NCI-H2081 (cell line): ENCODE measurements around the gene AFAP1.

Experiments used
- DNase-seq, 2 experiments: peaks; one replicate each; lab custom pipeline; 2025; lab: John Stamatoyannopoulos, UW

The AFAP1 gene

DNA sequence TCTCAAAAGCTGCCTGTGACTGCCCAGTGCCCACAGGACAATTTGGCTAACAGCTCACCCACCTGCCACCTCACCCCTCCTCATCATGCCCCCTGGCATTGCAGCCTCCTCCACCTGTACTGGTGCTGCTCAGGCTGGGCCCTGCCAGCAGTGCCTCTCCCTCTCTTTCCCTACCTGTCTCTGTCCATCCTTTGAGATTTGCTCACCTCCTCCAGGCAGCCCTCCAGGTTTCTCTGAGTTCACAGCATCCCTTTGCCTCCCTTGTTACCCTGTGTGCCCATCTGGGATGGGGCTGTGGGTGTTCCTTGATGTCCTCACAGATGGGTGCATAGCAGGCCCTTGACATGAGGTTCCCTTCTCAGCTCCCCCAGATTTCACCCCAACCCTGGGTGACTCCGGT is 224.9 kb downstream of the AFAP1 start:
- DNase-seq, result no peak

DNA sequence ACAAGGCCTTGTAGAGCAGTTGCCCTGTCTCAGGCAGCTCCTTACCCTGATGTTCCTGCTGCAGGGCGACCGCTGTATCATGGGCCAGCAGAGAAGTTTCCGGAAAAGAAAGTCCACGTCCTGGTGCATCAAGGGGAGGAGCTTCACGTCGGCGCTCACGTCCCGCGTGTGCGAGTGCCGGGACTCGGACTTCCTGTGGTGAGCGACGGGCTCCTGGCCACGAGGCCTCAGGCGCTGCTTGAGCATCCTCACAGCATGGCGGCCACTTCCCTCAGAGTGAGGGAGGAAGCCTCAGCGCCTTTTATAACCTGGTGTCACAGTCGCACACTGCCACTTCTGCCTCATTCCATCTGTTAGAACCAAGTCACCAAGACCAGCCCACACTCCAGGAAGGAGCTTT is 225.5 kb downstream of the AFAP1 start:
- DNase-seq, result no peak

DNA sequence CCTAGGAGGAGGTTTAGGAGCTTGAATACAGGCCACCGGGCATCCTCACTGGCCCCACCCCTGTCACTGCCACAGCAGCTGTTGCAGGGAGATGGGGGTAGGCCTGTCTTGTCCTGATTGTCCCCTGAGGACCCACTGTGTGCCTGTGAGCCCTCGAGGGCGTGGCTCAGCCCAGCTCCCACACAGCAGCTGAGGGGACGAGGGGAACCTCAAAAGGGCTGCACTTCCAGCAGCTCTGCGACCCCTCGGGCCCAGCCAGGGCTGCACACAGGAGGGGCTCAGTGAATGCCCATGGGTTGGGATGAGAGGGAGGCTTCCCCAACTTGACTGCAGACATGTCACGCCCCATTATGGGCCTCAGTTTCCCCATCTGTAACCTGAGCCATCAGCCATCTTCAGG is 225.9 kb downstream of the AFAP1 start:
- no peak for DNase-seq

DNA sequence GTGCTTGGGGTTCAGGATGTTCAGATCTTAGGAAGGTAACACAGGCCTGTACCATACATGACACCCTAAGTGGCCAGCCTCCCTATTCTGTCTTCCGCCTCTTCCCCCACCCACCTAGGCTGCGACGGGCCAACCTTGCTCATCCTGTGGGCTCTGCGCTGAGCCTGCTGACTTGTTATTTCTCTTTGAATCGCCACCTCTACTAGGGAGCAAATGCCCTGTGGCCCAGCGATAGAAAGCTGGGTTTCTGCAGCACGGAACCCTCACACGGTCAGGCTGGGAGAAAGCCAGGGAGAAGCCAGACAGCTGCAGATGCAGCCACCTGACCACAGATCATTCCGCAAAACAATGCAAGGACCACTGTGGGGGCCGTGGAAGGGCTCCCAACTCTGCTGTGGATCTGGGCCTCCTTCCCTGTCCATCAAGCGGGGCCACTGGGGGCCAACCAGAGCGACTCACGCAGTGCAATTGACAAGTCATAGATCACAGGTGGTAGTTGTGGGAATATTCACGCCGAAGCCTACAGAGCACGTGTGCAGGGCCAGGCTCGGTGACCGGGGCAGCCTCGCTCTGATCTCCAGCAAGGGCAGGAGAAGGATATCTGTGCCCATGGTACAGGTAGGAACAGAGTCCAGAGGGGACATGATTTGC is 227.5 kb downstream of the AFAP1 start:
- DNase-seq, result no peak

DNA sequence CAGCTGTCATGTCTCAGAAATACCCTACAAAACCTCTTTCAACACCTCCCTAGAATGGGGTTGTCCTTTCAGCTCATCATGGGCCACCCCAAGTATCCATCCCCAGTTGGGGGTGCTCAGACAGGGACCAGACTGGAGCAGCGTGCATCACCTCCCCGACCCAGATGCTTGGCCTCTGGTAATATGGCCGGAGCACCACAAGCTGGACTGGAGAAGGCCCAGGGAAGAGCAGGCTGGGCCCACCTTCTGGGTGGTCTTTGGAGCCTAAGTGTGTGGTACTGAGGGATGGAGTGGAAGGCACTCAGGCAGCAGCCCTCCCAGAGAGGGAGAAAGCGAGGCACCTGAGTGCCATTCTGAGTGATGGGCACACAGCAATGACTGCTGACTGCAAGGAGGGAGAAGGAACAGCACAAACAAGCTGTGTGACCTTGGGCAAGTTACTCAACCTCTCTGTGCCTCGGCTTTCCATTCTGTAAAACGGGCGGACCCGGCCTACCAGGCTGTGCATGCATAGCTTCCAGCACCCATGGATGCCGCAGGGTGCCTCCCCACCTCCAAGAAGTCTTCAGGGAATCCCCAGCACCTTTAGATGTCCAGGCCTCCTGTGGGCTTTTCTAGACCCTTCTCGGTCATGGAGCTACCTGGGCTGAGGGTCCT is 228.2 kb downstream of the AFAP1 start:
- no peak for DNase-seq

DNA sequence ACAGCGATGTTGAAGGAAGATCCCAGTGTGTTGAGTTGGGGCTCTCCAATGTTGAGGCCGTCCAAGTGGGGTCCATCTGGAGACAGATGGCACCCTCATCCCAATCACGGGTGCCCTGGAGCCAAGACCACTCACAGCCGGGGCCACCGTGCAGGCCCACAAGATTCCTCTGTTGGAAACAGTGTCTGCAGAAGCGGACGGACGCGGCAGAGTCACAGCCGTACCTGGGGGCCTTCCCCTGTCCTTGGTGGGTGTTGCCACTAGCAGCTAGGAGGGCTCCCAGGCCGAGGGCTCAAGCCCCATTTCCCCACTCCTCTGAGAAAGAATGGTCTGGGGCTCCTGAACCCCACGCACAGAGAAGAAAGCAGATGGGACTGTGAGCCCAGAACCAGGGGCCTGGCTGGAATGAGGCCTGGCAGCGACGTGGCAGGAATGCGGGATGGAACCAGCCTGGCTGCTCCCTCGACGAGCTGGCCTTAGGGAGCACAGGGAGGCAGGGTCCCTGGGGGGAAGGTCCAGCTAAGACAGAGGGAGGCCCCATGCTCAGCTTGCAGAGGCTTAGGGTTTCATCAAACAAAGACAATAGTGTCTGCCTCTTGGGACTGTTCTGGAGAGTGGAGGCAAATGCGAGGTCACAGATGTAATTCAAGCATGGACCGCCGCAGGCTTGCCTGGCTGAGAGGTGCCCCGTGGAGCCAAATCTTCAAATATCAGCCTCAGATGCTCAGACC is 228.9 kb downstream of the AFAP1 start:
- no peak for DNase-seq

DNA sequence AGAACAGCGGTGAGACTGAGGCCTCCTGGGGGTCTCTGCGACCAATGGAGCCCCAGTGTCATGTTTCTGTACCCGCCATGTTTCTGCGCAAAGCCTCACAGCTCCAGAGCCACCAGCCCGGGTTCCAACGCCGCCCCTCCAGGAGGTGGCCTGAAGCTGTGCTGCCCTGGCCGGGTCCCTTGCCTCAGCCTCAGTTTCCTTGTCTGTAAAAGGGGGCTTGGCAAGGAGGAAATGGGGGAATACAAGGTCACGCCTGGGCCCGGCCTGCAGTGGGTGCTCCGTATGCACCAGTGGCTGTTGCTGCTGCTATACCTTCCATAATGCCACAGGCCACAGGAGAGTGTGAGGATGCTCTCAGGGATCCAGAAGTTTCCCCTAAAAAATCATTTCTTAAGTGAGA is 229.5 kb downstream of the AFAP1 start:
- no peak for DNase-seq

DNA sequence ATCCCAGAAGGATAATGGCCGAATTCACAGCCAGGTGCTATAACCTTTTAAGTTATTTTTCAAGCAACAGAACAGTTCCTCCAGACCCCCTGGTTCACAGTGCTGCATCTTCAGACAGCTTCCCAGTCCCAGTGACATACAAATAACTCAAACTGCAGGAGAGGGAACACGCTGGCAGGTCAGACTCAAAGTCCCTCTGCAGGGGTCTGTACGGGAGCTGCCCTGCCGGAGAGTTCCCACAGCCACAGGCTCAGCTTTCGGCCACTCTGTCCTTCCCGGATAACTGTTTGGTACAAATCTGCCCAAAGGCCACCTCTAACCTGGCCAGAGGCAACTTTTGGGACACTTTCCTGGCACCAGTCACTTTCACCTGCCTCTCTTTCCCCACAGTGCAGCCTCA is 230.2 kb downstream of the AFAP1 start:
- no peak for DNase-seq

DNA sequence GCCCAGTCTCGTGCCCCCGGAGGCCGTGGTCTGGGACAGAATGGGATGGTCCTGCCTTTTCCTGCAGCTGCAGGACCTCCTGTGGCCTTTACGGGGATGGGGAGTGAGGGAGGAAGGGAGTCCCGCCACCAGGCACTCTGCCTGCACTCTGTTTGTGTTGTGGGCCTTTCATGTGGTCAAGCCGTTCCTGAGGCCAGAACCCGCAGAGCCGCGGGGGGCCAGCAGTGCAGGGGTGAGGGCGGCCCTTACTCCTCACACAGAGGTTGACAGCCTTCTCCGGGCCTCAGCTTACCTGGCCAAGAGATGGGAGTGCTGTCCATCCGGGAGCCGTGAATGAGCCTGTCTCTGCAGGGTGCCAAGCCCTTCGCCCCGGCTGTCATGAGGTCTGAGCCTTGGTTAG is 230.7 kb downstream of the AFAP1 start:
- DNase-seq, result no peak
